Muscle layer of duodenum (tissue), 2 donors: ENCODE data around the gene FADS6.

ENCODE experiments used
- H3K27ac ChIP-seq: one replicate; pipeline ENCODE4 v1.7.0; 2013; ENCODE audit warnings: mild to moderate bottlenecking, low read length
- H3K27me3 ChIP-seq: one replicate; pipeline ENCODE4 v1.7.0; 2013; ENCODE audit warnings: low read depth, mild to moderate bottlenecking, control low read depth, low read length
- H3K36me3 ChIP-seq, 2 donors: one replicate each; pipeline ENCODE4 v1.7.0; 2013; ENCODE audit warnings: low read length in 2 of 2, control low read depth in 1 of 2, mild to moderate bottlenecking in 1 of 2; ENCODE audit not compliant: insufficient read depth in 2 of 2, control insufficient read depth in 1 of 2
- H3K4me1 ChIP-seq, 2 donors: one replicate each; pipeline ENCODE4 v1.7.0; 2013; ENCODE audit warnings: low read length in 2 of 2, mild to moderate bottlenecking in 2 of 2, control low read depth in 1 of 2, moderate library complexity in 1 of 2; ENCODE audit not compliant: insufficient read depth in 2 of 2, control insufficient read depth in 1 of 2
- H3K4me3 ChIP-seq, 2 donors: one replicate each; pipeline ENCODE4 v1.7.0; 2013; ENCODE audit warnings: low read length in 2 of 2, low read depth in 1 of 2, mild to moderate bottlenecking in 1 of 2
- H3K9me3 ChIP-seq, 2 donors: one replicate each; pipeline ENCODE4 v1.7.0; 2013; ENCODE audit warnings: low read length in 2 of 2, control low read depth in 1 of 2, mild to moderate bottlenecking in 1 of 2; ENCODE audit not compliant: control insufficient read depth in 1 of 2
- donor health status: healthy.

The FADS6 gene

DNA sequence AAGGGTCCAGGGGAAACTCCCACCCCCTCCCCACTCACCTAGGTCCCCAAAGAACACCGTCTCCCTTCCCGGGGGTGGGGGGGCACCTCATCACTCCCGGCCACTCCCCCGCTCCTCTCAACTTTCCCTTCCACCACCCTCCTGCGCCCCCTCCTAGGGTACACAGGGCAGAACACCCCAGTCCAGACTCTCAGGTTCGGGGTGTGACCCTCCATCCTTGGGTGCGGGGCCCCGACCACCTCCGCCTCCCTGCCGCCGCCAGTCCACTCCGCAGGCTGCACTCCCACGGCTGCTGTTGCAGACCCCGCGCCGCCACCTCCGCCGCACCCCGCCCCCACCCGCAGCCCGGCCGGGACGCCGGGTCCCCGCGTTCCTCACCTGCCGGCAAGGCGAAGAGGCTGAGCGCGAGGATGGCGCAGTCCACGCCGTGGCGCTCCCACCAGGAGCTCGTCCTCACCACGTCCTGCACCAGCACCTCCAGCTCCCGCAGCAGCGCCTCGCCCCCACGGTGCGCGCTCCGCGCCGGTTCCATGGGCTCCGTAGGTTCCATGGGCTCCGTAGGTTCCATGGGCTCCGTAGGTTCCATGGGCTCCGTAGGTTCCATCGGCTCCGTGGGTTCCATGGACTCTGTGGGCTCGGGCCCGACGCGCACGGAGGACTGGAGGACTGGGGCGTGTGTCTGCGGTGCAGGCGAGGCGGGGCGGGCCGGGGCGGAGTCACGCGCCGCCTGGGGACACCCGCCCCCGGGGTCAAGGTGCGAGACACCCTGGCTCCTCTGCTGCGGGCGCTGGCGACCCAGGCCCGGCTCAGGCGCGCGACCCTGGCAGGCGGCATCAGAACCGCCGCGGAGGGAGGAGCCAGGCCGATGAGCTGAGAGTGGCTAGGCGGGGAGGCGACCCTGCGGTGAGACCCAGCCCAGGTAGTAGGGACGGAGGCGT, at the start of gene FADS6:
TSS of gene FADS6 (minus strand) at position 660 of the 938 bp plus-strand sequence. CDS start at position 622, 38 bp downstream.
- no peaks in the 10 kb centered on the region for H3K36me3 ChIP-seq
- H3K9me3 ChIP-seq = no peaks in the 10 kb centered on the region
- H3K4me1 ChIP-seq = peaks cover 0 to 13% of the 10 kb centered on the region in 2 donors
- no peak within 1 kb of the TSS for H3K27ac ChIP-seq
- H3K4me3 ChIP-seq = peak within 1 kb of the TSS in 1 of 2 donors; percentile 58
- H3K27me3 ChIP-seq = peaks cover 22% of the 10 kb centered on the region

DNA sequence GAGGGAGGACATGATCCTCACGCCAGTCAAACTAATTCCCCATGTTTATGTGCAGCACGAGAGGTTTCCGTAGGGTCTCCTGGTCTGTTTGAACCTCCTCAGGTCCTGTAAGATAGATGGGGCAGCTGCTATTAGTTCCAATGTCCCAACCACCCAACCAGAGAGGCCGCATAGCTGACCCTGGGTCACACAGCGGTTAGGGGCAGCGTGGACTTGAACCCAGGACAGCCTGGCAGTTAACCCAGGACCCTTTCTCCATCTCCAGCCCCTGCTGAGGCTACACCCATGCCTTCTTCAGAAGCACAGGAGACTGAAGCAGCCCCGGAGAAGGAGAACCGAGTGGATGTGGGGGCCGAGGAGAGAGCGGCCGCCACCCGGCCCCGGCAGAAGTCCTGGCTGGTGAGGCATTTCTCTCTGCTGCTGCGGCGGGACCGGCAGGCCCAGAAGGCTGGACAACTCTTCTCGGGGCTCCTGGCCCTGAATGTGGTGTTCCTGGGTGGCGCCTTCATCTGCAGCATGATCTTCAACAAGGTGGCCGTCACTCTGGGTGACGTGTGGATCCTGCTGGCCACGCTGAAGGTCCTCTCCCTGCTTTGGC, 47.8 kb upstream of the FADS6 start:
- Histone ChIP-seq H3K9me3 (no peaks in the 10 kb centered on the region), H3K36me3 (no peaks in the 10 kb centered on the region), H3K4me1 (peaks cover 0 to 2% of the 10 kb centered on the region in 2 donors), H3K27me3 (peaks cover 20% of the 10 kb centered on the region), H3K27ac (no peak overlapping the region), H3K4me3 (no peak overlapping the region)

- Histone ChIP-seq H3K36me3 (no peaks in the 10 kb centered on the region), H3K9me3 (no peaks in the 10 kb centered on the region), H3K4me1 (peaks cover 0 to 11% of the 10 kb centered on the region in 2 donors), H3K27ac (no peak overlapping the region), H3K27me3 (peaks cover 32% of the 10 kb centered on the region), H3K4me3 (no peak overlapping the region)
Measured at GRCh38 chr17:74939534-74939933, 46.1 kb upstream of the FADS6 start.

DNA sequence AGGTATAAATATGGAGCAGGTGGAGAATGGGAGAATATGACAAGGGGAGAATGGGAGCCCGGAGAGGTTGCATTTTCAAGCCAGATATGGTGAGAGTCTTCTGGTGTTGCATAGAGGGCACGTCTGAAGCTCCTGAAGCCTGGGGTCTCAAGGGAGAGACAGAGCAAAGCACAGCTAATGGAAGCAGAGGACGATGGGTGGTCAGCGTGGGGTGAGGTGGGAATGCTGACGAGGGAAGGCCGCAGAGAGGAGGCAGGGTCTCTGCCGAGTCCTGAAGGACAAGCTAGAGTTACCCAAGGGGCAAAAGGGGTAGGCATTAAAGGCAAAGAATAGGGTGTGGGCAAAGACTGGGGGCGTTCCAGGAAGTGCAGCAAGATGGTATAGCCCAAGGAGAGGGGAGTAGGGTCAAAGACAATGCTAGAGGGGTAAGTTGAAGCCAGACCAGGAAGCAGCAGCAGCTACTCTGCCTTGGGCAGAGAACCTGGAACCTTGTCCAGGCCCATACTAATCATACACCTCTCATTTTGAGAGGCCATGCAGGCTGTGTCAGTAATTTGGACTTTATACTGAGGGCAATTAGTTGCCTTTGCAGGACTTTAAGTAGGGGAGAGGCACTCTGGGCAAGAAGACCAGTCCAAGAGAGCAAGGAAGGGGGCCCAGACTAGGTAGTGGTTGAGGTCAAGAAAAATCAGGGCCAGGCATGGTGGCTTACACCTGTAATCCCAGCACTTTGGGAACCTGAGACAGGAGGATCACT, 44.9 kb upstream of the FADS6 start:
- no peak overlapping the region for H3K27ac ChIP-seq
- H3K4me3 ChIP-seq = no peak overlapping the region
- H3K27me3 ChIP-seq = peaks cover 36% of the 10 kb centered on the region

DNA sequence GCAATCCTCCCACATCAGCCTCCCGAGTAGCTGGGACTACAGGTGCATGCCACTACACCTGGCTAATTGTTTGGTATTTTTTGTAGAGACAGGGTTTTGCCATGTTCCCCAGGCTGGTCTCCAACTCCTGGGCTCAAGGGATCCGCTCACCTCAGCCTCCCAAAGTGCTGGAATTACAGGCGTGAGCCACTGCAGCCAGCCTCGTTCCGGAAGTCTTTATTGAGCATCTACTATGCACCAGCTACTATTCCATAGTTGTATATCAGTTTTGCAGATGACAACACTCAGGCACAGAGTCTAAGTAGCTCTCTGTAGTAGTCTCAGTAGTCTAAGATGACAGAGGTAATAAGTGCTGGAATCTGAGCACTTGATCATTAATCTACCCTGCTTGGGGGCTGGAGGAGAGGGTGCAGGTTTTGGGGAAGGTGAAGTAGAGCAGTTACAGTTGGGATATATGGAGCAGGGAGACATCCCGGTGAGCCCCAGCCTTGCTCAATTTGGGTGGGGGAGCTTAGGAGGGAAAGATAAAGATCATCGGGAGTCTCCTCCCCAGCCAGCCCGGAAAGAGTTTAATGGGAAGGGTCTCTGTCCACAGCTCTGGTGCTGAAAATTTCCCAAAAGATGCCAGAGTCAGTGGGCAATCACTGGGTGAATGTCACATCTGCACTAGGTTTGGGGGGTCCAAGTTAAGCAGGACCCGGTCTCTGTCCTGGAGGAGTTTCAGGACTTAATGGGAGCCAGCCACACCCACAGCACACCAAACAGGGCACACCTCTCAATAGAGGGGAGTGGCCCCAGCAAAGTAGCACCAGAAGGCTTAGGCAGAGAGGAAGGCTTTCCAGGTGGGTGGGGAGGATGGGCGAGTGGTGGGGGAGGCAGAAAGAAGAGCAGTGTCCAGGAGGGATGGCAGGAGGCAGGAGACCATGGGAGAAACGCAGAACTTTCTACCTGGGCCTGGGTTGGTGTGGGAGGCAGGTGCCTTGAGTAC, 43.9 kb upstream of the FADS6 start:
- Histone ChIP-seq H3K4me3 (no peak overlapping the region), H3K27ac (no peak overlapping the region), H3K4me1 (peaks cover 0 to 11% of the 10 kb centered on the region in 2 donors), H3K9me3 (no peaks in the 10 kb centered on the region), H3K27me3 (peaks cover 40% of the 10 kb centered on the region), H3K36me3 (no peaks in the 10 kb centered on the region)

More for the DNA sequence above, 44.9 kb upstream of the FADS6 start:
- no peaks in the 10 kb centered on the region for H3K9me3 ChIP-seq
- H3K36me3 ChIP-seq = no peaks in the 10 kb centered on the region
- H3K4me1 ChIP-seq = peaks cover 0 to 11% of the 10 kb centered on the region in 2 donors

DNA sequence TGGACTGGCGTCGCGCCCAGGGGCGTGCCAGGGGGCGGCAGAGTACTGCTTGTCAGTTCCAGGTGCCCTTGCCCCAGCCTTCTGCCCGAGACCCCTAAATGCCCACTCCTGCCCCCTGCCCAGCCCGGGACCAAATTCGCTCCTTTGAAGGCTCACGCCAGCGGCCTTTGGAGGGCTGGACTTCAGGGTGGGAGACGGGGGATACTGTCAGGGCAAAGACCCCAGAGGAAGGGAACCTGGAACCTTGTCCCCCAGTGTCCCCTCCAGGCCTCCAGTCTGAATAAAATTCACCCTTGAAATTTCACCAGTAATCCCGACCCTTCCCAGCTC, 43.0 kb upstream of the FADS6 start:
- no peaks in the 10 kb centered on the region for H3K9me3 ChIP-seq
- H3K27ac ChIP-seq = no peak overlapping the region
- H3K4me1 ChIP-seq = peaks cover 0 to 11% of the 10 kb centered on the region in 2 donors
- peak overlapping the region in 1 of 2 donors; percentile 25 for H3K4me3 ChIP-seq
- peaks cover 40% of the 10 kb centered on the region for H3K27me3 ChIP-seq
- H3K36me3 ChIP-seq = no peaks in the 10 kb centered on the region

GRCh38 chr17:74935585-74936469, 42.4 kb upstream of the FADS6 start, which contains the start of gene OTOP3:
Gene OTOP3, plus strand, starts transcription at chr17:74935898. Its CDS starts 24 bp downstream, at chr17:74935922.
- Histone ChIP-seq H3K27me3 (peaks cover 40% of the 10 kb centered on the region), H3K4me3 (peak within 1 kb of the TSS in 1 of 2 donors; percentile 25), H3K27ac (no peak within 1 kb of the TSS)

GRCh38 chr17:74935048-74935447, 41.6 kb upstream of the FADS6 start:
- H3K27me3 ChIP-seq = peaks cover 40% of the 10 kb centered on the region
- H3K4me1 ChIP-seq = peaks cover 0 to 11% of the 10 kb centered on the region in 2 donors
- H3K9me3 ChIP-seq = no peaks in the 10 kb centered on the region
- no peak overlapping the region for H3K4me3 ChIP-seq
- H3K36me3 ChIP-seq = no peaks in the 10 kb centered on the region
- no peak overlapping the region for H3K27ac ChIP-seq

More at GRCh38 chr17:74935585-74936469, 42.4 kb upstream of the FADS6 start, which contains the start of gene OTOP3:
- Histone ChIP-seq H3K9me3 (no peaks in the 10 kb centered on the region), H3K4me1 (peaks cover 0 to 11% of the 10 kb centered on the region in 2 donors), H3K36me3 (no peaks in the 10 kb centered on the region)

DNA sequence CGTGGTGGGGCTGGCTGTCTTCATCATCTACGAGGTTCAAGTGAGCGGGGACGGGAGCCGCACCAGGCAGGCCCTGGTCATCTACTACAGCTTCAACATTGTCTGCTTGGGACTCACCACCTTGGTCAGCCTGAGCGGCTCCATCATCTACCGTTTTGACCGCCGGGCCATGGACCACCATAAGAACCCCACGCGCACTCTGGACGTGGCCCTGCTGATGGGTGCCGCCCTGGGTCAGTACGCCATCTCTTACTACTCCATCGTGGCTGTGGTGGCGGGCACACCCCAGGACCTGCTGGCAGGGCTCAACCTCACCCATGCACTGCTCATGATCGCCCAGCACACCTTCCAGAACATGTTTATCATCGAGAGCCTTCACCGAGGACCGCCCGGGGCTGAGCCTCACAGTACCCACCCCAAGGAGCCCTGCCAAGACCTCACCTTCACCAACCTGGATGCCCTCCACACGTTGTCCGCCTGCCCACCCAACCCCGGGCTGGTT, 37.2 kb upstream of the FADS6 start:
- no peak overlapping the region for H3K4me3 ChIP-seq
- peaks cover 33% of the 10 kb centered on the region for H3K27me3 ChIP-seq
- no peak overlapping the region for H3K27ac ChIP-seq
- peaks cover 0 to 3% of the 10 kb centered on the region in 2 donors for H3K4me1 ChIP-seq
- no peaks in the 10 kb centered on the region for H3K9me3 ChIP-seq
- H3K36me3 ChIP-seq = no peaks in the 10 kb centered on the region
